ENCODE results near the gene CCDC15. TPM values are rescaled to one million over a fixed set of nuclear protein-coding genes. Genes with fewer than 3 reads are reported as not detected.

Gene CCDC15
- polyA plus RNA-seq, 6 donors from 2014 or later = 0.33 to 1.5 (median 0.72) TPM; not detected in 1

GRCh38 chr11:125078516-125079140, 124.6 kb downstream of the CCDC15 start:
- ATAC-seq (ENCODE audit: low read depth in 2 of 2) = no peak
- Mint-ChIP-seq H3K9me3 (no peaks in the 10 kb centered on the region), H3K4me3 (no peak overlapping the region), H3K4me1 (peaks cover 6 to 14% (median 12%) of the 10 kb centered on the region in 3 donors), H3K27me3 (peaks cover 0 to 6% (median 4%) of the 10 kb centered on the region in 3 donors), H3K36me3 (no peaks in the 10 kb centered on the region), H3K27ac (peak overlapping the region in 1 of 6 donors; percentile 44)
- DNase-seq = no peak

DNA sequence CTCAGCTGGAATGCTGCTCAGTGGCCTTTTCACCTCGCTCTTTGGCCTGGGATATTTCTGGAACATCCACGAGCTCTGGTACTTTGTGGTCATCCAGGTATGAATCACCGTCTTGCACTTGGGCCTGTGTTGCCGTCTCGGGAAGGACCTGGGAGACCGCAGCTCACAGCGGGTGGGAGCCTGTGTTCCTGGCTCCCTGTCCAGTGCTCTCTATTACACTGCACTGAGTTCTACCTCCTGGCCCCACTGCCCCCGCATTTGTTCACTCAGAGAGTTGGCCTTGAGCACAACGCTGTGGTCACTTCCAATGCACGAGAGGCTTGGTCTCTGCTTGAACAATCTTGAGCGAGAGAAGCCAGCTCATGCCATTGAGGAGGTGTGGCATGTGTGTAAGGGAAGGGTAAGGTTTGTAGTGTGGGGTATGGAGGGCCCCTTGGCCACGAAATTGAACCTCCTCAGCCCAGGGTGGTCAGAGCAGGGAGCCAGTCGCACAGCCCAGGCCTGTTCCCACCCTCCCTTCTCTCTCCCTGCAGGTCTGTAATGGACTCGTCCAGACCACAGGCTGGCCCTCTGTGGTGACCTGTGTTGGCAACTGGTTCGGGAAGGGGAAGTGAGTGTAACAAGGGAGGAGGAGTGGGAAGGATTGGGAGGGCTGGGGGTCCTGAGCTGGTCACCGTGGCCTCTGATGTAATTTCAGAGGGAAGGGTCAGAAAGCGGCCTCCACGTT, 125.3 kb downstream of the CCDC15 start:
- H3K36me3 Mint-ChIP-seq = no peaks in the 10 kb centered on the region
- DNase-seq = no peak
- ATAC-seq (ENCODE audit: low read depth in 2 of 2) = no peak
- peak overlapping the region in 1 of 8 donors; percentile 60 for H3K4me3 Mint-ChIP-seq
- H3K27me3 Mint-ChIP-seq = peaks cover 0 to 6% (median 4%) of the 10 kb centered on the region in 3 donors
- peaks cover under 1 to 8% (median 5%) of the 10 kb centered on the region in 3 donors for H3K4me1 Mint-ChIP-seq
- H3K9me3 Mint-ChIP-seq = no peaks in the 10 kb centered on the region
- H3K27ac Mint-ChIP-seq = peak overlapping the region in 1 of 6 donors; percentile 44

DNA sequence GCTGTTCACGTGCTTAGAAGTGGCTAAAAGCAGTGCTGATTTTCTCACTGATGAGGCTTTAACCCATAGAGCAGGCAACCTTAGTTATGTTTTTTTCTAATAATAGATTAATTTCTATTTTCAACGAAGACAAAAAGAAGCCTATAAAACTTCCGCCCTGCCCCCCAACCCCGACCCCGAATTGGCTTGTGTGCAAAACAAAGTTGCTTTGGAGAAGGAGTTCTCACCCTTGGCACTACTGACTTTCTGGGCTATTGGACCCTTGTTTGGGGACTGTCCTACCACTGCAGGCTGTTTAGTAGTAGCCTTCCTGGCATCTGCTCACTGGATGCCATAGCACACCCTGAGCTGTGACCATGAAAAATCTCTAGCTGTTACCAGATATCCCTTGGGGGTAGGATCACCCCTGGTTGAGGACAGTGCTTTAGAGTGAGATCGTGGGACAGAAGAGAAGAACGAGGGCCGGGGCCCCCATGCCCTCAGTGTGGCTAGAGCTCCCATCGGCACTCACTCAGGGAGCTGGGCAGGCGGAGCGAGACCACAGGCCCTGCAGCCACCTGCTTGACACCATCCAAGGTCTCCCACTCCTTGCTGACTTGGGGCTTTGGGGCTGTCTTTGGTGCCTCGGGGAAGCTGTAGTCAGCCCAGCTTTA, 126.0 kb downstream of the CCDC15 start:
- no peak for DNase-seq
- no peak for ATAC-seq (ENCODE audit: low read depth in 2 of 2)
- H3K9me3 Mint-ChIP-seq = no peaks in the 10 kb centered on the region
- H3K4me3 Mint-ChIP-seq = no peak overlapping the region
- H3K27ac Mint-ChIP-seq = no peak overlapping the region
- peaks cover 0 to 6% (median 0%) of the 10 kb centered on the region in 3 donors for H3K4me1 Mint-ChIP-seq
- H3K27me3 Mint-ChIP-seq = peaks cover 0 to 6% (median 4%) of the 10 kb centered on the region in 3 donors
- H3K36me3 Mint-ChIP-seq = no peaks in the 10 kb centered on the region

GRCh38 chr11:125080531-125080911, 126.5 kb downstream of the CCDC15 start:
- H3K36me3 Mint-ChIP-seq = peaks cover 0 to 2% of the 10 kb centered on the region in 2 donors
- peaks cover 0 to 10% (median 0%) of the 10 kb centered on the region in 3 donors for H3K4me1 Mint-ChIP-seq
- no peaks in the 10 kb centered on the region for H3K9me3 Mint-ChIP-seq
- no peak overlapping the region for H3K27ac Mint-ChIP-seq
- H3K4me3 Mint-ChIP-seq = no peak overlapping the region
- ATAC-seq (ENCODE audit: low read depth in 2 of 2) (no peak), DNase-seq (no peak)
- peaks cover 0 to 6% (median 4%) of the 10 kb centered on the region in 3 donors for H3K27me3 Mint-ChIP-seq

DNA sequence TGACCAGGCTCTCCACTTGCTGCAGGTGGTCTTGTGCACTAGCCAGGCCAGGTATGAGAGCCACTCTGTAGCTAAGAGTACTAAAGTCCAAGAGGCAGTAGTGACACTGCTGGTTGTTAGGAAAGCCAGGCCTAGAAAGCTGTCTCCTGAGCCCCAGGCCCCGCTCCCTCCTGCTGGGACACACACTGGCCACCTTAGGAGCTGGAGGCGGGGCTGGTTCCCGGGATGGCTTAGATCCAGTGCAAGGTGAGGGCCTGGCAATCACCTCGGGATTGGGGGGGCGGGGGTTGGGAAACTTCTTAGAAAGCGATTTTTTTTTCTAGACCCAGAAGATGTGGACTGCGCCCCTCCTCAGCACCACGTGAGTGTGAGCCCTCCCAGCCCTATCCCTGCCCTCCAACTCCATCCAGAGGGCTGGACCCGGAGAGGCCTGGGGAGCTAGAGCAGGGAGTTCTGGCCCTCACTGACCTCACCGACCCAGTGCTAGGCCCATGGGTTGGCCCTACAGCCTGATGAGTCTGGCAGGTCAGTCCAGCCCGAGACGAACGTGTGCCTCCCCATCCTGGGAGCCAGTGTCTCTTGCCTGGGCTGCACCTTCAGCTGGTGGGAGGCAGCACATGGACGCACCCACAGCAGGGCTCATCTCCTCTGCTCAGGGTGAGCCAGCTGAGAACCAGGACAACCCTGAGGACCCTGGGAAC, 127.2 kb downstream of the CCDC15 start:
- H3K36me3 Mint-ChIP-seq = peaks cover 0 to 9% of the 10 kb centered on the region in 2 donors
- ATAC-seq (ENCODE audit: low read depth in 2 of 2) = no peak
- H3K9me3 Mint-ChIP-seq = no peaks in the 10 kb centered on the region
- H3K4me3 Mint-ChIP-seq = no peak overlapping the region
- DNase-seq = no peak
- H3K27me3 Mint-ChIP-seq = peaks cover 0 to 6% (median 4%) of the 10 kb centered on the region in 3 donors
- peaks cover 0 to 16% (median 0%) of the 10 kb centered on the region in 3 donors for H3K4me1 Mint-ChIP-seq
- no peak overlapping the region for H3K27ac Mint-ChIP-seq

DNA sequence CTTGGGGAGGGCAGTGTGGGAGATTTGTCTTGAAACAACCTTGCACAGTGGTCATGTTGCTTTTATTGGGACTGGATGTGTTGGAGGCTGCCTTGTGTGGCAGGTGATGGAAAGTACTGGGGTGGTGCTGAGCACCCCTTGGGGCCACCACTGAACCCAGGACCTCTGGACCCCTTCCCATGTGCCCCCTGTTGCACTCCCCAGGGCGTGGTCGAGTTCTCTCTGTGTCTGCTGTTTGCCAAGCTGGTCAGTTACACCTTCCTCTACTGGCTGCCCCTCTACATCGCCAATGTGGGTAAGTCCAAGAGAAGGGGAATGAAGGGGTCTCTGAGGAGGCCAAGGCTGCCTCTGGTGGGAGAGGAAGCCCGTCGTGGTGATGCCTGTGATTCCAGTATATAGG, 128.0 kb downstream of the CCDC15 start:
- ATAC-seq (ENCODE audit: low read depth in 2 of 2) = no peak

DNA sequence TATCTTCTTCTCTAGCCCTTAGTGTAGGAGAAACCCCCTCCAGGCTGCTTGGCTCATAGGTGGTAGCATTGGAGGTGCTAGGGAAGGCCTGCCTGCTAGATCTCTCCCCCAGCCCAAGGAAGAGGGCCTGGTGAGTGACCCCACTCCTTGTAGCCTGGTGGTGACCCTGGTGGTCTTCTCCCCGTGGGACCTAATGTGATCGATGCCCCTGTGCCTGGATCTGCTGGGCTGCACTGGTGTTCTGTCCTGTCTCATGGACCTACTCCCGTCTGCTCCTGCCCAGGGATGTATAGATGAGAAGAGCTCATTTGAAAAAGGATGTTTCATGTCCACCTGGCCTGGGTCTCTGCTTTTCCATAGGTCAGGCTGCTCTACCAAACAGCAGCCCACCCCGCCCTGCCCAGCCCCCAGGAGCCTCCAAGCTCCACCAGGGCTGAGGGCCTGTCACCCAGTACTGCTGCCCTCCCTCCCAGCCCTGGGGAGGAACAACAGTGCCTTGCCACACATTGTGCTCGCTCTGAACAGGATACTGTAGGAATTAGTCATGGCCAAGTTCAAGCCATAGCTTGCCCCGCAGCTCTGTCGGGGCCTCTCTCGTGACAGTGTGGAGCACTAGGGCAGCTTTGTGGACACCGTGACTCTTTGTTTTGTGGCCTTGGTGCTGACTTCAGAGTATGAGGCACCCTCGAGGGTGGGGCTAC, 128.8 kb downstream of the CCDC15 start:
- Mint-ChIP-seq H3K9me3 (no peaks in the 10 kb centered on the region), H3K4me3 (peak overlapping the region in 1 of 8 donors; percentile 25), H3K36me3 (peaks cover 0 to 9% of the 10 kb centered on the region in 2 donors), H3K27me3 (peaks cover 0 to 6% (median 0%) of the 10 kb centered on the region in 3 donors), H3K27ac (peak overlapping the region in 1 of 6 donors; percentile 47), H3K4me1 (peaks cover 0 to 16% (median 0%) of the 10 kb centered on the region in 3 donors)
- DNase-seq (no peak), ATAC-seq (ENCODE audit: low read depth in 2 of 2) (no peak)

More for the DNA sequence above, 128.0 kb downstream of the CCDC15 start:
- DNase-seq = no peak
- Mint-ChIP-seq H3K4me3 (no peak overlapping the region), H3K9me3 (no peaks in the 10 kb centered on the region), H3K27me3 (peaks cover 0 to 6% (median 4%) of the 10 kb centered on the region in 3 donors), H3K27ac (no peak overlapping the region), H3K4me1 (peaks cover 0 to 16% (median 0%) of the 10 kb centered on the region in 3 donors), H3K36me3 (peaks cover 0 to 9% of the 10 kb centered on the region in 2 donors)

DNA sequence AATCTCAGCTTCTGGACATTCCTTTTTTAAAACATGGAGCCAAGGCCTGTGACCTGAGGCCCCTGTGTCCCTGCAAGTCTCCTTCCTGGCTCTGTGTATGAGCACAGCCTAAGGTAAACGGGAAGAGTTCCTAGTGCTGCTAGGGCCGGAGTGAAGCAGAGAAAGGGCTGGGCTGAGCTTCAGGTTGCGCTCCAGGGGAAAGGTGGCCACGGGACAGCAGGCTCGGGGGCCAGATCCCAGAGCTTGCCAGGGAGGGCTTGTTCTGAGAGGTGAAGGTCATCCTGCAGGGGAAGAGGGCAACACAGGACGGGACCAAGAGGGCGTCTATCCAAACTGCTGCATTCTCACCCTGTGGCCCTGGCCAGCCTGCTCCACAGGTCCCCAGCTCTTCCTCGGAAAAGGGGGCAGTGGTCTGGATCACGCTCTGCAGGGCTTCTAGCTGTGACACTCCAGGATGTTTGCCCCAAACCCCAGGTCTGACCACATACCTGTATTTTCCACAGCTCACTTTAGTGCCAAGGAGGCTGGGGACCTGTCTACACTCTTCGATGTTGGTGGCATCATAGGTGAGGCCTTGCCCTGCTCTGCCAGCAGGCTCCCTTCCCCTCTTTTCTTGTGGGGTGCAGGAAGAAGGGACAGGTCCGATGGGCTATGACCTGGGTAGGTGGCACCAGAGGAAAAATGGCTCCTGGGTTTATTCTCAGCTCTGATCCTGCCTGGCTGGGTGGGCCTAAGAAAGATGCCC, 129.5 kb downstream of the CCDC15 start:
- no peaks in the 10 kb centered on the region for H3K27me3 Mint-ChIP-seq
- peaks cover 0 to 9% of the 10 kb centered on the region in 2 donors for H3K36me3 Mint-ChIP-seq
- H3K4me1 Mint-ChIP-seq = peaks cover 0 to 11% (median 0%) of the 10 kb centered on the region in 3 donors
- ATAC-seq (ENCODE audit: low read depth in 2 of 2) = no peak
- no peaks in the 10 kb centered on the region for H3K9me3 Mint-ChIP-seq
- H3K27ac Mint-ChIP-seq = no peak overlapping the region
- DNase-seq = no peak
- no peak overlapping the region for H3K4me3 Mint-ChIP-seq

- Mint-ChIP-seq H3K4me3 (no peak overlapping the region), H3K27me3 (no peaks in the 10 kb centered on the region), H3K36me3 (peaks cover 0 to 9% of the 10 kb centered on the region in 2 donors), H3K4me1 (peaks cover 0 to 10% (median 0%) of the 10 kb centered on the region in 3 donors), H3K9me3 (no peaks in the 10 kb centered on the region), H3K27ac (no peak overlapping the region)
- ATAC-seq (ENCODE audit: low read depth in 2 of 2) (no peak), DNase-seq (no peak)
Measured at GRCh38 chr11:125084057-125084416, 130.0 kb downstream of the CCDC15 start.

- no peaks in the 10 kb centered on the region for H3K9me3 Mint-ChIP-seq
- peaks cover 0 to 9% of the 10 kb centered on the region in 2 donors for H3K36me3 Mint-ChIP-seq
- H3K27ac Mint-ChIP-seq = no peak overlapping the region
- peaks cover 0 to 10% (median 0%) of the 10 kb centered on the region in 3 donors for H3K4me1 Mint-ChIP-seq
- DNase-seq (no peak), ATAC-seq (ENCODE audit: low read depth in 2 of 2) (no peak)
- H3K27me3 Mint-ChIP-seq = no peaks in the 10 kb centered on the region
- no peak overlapping the region for H3K4me3 Mint-ChIP-seq
Measured at GRCh38 chr11:125084761-125085231, 130.8 kb downstream of the CCDC15 start.

DNA sequence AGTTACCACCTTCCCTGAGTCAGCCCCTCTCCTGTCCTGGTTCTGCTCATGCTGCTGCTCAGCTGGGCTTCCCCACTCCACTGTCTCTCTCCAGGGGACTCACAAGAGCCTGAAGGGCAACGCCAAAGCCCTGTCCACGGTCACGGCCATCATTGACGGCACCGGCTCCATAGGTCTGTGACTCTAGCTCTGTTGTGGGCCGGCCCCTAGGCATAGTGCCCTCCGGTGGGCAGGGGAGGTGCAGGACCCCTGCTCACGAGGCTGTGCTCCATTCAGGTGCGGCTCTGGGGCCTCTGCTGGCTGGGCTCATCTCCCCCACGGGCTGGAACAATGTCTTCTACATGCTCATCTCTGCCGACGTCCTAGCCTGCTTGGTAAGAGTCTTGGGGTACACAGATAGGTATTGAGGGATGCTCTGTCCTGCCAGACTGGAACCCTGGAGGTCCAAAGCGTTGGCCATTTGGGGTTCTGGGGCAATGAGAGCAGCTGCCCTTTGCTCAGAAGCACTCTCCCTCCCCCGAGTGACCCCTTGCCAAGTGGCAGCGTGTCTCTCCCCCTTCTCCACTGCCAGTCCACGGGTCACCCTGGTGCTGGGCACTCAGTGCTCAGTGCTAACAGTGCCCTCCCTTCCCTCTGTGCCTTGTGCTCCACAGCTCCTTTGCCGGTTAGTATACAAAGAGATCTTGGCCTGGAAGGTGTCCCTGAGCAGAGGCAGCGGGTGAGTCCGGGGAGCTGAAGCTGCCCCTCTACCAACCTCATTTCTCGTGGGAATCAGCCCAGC, 131.5 kb downstream of the CCDC15 start:
- DNase-seq (no peak), ATAC-seq (ENCODE audit: low read depth in 2 of 2) (no peak)
- H3K4me1 Mint-ChIP-seq = peaks cover 0 to 10% (median 0%) of the 10 kb centered on the region in 3 donors
- no peak overlapping the region for H3K4me3 Mint-ChIP-seq
- H3K9me3 Mint-ChIP-seq = no peaks in the 10 kb centered on the region
- peak overlapping the region in 1 of 6 donors; percentile 53 for H3K27ac Mint-ChIP-seq
- H3K27me3 Mint-ChIP-seq = no peaks in the 10 kb centered on the region
- H3K36me3 Mint-ChIP-seq = peaks cover 0 to 9% of the 10 kb centered on the region in 2 donors

Measured in naive B cell (primary cell).